A549 treated with Hydrocortisone at 1 μM for 4 hours (cell line): ENCODE measurements around the gene FKBP2. TPM values are rescaled to one million over a fixed set of nuclear protein-coding genes. Genes with fewer than 3 reads are reported as not detected.

ENCODE experiments used
- total RNA-seq: library from RNA; stranded (reverse); fragments of 200-300 nt; extraction: Qiagen RNA extraction; gene quantifications from 5 replicates; pipeline ENCODE4 v1.2.3, GENCODE V29; 2022

Gene FKBP2
- 119 to 148 TPM (median 123 TPM) in 5 replicates for total RNA-seq

DNA sequence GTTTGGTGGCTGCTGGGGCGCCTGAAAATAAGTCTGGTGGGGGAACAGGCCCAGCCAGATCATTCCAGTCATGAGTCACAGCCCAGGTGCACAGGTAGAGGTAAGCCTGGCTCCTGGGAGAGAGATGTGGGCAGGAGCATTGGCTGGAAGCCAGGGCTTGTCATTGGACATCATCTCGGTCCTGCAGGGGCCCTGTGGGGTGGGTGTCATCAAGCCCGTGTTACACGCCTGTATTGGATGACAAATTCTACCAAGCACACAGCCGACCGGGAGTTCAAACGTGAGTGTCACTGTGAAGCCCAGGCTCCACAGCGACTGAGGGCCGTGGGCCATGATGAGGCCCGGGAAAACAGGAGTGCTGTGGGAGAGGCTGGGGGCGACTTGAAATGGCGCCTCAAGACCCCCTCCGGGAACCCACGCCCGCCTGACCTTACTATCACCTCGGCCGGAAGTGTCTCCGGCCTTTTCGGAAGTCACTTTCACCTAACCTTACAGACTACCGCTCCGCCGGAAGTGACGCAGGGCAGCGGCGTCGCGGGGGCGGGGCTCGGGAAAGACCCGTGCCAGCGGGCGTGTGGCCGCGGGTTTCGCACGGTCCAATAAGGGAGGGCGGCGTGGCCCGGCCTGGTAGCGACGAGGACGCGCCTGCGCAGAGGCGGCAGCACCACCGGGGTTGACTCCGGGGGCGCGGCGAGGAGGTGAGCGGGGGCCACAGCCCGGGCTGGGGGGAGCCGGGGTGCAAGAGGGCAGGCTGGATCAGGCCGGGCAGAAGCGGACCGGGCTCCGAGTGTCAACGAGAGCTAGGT lies at the start of gene FKBP2:
FKBP2 (plus strand) TSS at position 661 of the 806 bp plus-strand sequence. CDS start 1,293 bp downstream, outside the sequence.

DNA sequence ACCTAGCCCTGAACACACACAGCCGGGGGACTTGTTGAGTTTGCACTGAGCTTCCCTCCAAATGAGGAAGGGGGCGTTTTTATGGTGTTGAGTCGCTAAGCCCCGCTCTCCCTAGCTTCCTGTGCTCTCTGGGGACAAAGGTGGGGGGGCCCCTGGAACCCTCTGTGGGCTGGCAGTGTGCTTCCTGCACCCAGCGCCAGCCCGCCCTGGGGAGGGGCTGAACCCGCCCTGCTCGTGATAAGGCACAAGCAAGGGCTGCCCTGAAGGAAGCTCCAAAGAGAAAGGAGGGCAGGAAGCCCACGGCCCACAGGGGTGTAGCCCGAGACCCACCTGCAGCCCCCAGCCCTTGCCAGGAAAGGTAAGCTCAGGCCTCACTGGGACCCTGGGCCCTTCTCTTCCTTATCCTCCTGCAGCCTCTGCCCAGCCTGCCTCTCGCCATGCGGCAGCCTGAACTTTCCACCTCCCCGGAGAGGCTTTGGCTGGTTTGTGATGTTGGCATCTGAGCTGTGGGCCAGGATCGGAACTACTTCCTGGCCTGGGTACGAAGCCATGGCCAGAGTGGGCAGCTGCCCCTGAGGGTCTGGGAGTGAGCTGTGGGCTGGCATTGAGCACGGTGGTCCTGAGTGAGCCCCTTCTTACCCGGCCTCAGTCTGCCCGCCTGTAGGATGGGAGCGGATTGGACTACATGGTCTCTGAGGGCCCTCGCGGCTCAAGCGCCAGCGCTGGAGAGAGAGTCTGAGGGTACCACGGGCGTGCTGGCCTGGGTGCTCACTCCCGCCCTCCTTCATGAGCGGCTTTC lies 34.2 kb upstream of the FKBP2 start, which contains the start of gene FERMT3:
FERMT3 (plus strand) TSS at position 265 of the 799 bp plus-strand sequence. CDS start 644 bp downstream, outside the sequence.

DNA sequence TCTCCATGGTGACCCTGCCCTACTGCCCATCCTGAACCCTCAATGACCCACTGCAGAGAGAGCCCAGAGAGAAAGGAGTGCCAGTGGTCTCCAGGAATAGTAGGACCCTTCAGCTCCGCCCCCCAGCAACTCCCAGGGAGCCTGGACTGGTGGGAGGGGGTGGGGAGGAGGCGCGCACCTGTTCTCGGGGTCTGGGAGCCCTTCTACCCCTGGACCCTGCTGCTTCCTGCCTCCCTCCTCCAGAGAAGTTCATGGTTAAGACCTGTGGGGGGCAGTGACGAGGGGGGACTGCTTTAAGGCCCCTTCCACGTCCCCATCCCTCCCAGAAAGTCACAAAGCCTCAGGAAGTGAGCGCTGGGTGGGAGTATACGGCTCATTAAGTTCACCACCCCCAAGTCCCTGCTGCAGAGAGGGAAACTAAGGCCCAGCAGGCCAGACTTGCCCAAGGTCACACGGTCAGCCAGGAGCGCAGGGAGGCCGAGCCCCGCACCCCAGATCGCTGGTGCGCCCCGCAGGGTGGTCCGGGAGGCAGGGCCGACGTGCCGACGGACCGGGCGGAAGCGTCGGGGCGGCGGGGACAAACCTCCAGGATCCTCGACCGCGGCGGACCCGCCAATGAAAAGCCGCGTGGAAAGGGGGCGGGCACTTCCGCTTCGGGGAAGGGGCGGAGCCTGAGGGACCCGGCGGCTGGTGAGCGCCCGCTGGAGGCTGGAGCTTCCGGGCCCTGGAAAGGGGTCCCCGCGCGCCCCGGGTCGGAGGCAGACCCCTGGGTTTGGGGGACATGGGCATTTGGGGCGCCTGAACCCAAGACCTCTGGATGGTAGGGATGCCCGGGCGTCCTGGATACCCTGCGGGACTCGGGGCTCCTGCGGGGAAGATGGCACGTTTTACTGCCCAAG lies 15.0 kb upstream of the FKBP2 start, which contains the start of the genes NUDT22 and TRPT1:
NUDT22 (plus strand) TSS at position 667 of the 899 bp plus-strand sequence. CDS start 379 bp downstream, outside the sequence.
TRPT1 (minus strand) TSS at position 579 of the 899 bp plus-strand sequence; CDS start at position 253, 326 bp downstream.

DNA sequence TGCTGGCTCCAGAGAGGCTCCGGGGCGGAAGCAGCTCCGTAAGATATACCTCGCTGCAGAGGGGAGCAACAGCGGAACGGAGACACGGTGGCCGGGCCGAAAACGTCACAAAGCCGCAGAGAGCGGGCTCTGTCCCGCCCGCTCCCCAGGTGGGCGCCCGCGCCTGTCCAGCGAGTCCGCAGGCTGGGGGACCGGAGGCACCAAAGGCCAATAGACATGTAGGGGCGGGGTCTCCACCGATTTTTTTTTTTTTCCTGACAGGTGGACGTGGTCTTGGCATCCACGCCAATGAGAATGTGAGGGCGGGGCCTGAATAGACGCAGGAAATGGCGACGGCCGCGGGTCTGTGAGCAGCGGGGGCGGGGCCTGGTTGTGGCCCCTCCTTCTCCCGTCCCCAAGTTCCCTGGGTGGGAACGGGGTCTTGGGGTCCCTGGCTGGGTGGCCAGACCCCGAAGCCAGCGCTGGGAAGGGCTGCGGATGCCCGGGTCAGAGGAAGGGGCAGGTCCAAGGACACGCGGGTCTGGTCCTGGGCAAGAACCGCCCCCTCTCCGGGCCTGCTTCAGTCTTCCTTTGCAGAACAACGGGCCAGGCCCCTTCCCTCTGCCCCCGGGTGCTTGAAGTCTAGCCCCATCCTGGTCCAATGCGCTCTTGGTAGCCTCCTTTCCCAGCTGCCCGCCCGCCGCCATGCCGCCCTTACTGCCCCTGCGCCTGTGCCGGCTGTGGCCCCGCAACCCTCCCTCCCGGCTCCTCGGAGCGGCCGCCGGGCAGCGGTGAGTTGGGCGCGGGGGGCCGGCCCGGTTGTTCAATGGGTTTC lies 10.5 kb upstream of the FKBP2 start, which contains the start of gene DNAJC4:
DNAJC4 (plus strand) TSS at position 378 of the 814 bp plus-strand sequence; CDS start at position 685, 307 bp downstream.

DNA sequence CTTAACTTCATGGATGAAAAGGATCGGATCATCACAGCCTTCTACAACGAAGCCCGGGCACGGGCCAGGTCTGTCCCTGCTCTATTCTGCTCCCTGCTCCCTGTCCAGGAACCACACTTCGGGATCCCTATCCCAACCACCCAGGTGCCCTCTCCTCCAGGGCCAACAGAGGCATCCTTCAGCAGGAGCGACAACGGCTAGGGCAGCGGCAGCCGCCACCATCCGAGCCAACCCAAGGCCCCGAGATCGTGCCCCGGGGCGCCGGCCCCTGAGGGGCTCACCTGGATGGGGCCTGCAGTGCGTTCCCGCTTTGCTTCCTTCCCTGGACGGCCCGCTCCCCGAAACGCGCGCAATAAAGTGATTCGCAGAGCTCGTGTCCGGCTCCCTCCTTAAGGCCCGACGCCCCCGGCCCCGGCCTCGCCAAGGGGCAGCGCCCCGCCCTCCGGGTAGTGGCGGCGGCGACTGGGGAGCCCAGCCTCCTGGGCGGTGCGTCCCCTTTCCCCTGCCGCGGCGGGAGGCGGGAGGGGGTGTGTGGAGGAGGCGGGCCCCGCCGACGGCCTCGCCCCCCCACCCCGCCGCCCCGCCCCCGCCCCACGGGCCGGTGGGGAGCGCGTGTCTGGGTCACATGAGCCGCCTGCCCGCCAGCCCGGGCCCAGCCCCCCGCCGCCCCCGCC lies 6.8 kb upstream of the FKBP2 start, which contains the start of gene VEGFB:
VEGFB (plus strand) TSS at position 672 of the 674 bp plus-strand sequence. CDS start 250 bp downstream, outside the sequence.

DNA sequence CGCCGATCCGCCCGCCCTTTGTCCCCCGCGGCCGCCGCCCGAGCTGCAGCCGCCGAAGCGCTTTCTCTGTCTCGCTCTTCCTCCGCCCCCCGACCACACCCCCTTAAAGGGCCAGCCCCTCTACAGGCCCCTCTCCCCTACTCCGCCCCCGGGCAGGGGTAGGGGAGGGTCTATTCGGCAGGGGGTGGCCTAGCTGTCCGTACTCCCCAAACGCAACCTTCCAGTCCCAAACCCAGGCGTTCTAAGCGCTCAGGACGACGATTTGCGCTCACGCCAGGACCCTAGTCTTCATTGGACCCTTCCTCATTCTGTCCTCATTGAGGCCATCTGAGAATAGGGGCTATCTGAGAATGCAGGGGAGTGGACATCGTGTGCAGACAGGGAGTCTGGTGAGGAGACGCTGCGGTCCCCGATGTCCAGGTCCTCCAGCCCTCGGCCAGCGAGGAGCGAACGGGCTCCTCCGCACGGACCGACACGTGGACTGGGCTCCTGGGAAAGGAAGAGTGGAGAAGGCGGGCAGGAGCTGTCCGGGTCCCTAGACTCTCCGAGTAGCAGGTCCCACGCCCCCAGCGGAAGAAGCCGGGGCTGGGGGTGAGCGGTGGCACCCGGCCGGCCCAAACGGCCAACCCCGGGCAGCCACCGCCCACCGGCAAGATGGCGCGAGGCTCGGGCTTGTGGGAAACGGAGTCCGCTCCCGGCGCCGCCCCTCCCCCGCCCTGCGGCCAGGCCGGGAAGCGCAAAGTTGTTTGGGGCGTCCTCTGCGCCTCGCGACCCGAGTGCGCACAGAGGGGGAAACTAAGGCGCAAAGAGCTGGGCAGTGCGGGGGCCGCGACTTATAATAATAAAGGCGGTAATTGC lies 6.2 kb downstream of the FKBP2 start, which contains the start of gene PPP1R14B:
PPP1R14B (minus strand) TSS at position 73 of the 858 bp plus-strand sequence. CDS start 270 bp downstream, outside the sequence.

DNA sequence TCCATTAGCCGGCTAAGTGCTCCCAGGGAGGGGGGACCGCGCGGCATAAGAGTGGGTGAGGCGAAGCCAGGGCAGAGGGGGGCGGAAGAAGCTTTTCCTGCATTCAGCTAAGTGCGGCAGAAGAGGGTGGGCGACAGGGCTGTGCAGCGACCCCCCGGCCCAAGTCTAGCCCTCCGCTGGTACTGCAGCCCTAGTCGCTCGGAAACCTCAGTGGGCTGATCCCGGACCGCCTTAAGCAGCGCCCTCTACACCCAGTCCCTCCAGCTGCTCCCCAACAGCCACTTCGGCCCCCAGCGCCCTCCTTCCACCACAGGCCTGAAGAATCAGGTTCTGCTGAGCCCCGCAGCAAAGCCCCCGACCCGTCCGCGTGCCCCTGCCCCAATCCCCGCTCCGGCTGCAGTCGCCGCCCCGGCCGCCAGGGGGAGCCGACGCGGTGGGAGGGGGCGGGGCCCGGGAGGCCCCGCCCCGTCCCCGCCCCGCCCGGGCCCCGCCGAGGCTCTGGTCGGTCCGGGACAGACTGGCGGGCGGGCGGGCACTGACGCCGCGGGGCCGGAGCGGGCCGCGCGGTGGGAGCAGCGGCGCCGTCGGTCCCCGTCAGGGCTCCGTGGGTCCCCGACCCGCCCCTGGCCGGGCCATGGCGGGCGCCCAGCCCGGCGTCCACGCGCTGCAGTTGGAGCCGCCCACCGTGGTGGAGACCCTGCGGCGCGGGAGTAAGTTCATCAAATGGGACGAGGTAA lies 10.3 kb downstream of the FKBP2 start, which contains the start of gene PLCB3:
PLCB3 (plus strand) TSS at position 515 of the 737 bp plus-strand sequence; CDS start at position 635, 120 bp downstream.

DNA sequence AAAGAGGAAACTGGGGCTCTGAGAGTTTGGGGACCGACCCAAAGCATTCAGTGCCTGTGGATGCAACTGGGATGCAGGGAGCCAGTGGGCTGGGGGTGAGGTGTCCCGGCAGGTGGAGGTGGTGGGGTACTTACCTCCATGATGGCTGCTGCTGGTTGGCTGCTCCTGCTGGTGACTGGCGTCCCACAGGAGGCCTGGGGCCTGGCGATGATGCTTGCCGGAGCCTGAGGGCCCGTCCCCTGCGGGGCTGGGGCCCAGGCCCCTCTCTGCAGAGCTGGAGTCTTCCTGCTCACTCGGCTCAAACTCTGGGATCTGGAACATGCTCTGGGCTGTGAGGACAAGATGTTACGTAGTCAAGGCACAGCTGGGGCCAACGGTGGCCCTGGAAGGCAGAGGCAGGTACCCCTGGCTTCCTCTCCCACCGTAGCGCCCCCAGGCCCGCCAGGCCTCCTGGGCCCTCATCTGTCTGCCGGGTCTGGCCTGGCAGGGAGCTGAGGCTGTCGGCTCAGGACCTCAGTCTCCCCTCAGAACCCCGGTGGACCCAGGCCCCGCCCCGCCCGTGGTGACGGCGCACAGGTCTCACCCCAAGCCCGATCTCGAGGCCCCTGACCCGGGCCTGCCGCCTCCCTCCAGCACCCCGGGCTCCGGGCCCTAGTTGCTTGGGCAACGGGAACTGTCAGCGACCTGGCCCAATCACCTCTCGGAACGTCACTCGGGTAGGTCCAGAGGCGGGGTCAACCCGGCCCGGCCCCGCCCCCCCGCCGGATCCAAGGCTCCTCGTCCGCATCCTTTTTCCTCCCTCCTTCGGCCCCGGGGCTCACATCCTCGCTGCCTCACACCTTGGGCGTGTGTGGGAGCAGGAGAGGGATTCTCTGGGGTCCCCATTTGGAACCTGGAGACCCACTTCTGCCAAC lies 43.4 kb downstream of the FKBP2 start, which contains the start of gene BAD:
BAD (minus strand) TSS at position 618 of the 914 bp plus-strand sequence; CDS start at position 321, 297 bp downstream.

DNA sequence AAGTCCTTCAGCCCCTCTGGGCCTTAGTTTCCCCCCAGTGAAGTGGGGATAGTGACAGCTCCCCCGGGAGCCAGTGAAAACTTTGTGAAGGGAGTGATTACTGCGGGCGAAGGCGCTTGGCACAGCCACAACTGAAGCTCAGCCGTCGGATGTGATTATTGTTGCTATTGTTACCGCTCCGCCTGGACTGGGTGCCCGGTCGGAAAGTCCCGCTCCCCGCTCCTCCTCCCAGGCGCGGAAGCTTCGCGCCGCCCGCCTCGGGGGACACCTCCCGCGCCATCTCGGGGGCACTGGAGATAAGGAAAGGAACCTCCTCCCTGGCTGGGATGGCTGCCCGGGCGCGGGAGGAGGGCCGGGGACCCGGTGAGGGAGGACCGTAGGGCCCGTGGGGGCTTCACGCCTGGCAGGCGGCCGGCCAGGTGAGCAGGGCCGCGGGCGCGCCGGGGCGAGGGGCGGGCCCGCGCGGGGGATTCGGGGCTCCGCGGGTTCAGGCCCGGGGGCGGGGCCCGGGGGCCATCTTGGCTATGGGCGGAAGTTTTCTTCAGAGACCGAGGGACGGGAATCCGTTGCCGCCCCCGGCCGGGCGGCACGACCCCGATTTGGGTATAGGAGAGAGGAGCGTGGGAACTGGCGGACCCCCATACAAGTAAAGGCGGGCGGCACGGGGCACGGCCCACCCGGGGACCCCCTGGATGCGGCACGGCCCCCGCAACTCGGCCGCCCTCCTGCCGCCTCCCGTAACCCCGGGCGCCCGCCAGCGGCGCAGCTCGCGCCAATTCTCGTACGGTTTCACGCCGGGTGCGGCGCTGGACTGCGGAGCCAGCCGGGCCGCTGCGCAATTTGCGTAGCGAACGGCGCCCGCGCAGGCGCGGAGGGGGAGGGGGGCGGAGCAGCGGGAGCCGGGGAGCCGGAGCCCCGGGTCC lies 44.3 kb downstream of the FKBP2 start, which contains the start of gene GPR137:
GPR137 (plus strand) TSS at position 887 of the 923 bp plus-strand sequence. CDS start 677 bp downstream, outside the sequence.

DNA sequence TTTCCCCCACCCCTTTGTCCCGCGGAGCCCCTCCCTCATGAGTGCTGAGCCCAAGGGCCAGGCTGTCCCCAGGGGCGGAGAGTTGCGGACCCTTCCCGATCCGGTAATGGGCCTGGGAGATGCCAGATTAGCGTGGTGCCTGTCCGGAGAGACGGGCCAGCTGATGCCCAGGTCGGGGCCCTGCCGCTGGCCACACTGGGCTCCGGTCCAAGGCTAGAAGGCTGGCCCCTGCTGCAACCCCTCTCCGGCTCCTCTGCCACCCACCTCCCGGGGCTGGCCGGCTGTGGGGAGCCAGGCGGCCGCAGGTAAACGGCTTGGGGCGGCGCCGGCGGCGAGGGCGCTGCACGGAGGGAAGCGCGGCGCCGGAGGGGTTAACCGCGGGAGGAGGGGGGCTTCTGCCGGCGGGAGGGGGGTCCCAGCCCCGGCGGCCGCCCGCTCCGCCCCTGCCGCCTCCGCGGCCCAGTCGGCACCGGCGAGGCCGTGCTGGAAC lies 50.4 kb downstream of the FKBP2 start, which contains the start of gene KCNK4:
KCNK4 (plus strand) TSS at position 41 of the 490 bp plus-strand sequence. CDS start 1,717 bp downstream, outside the sequence.

Other genes starting within 250 kb of the FKBP2 start
- 0.03 to 0.09 TPM (median 0.06 TPM) in 5 replicates for gene FLRT1, start 205.2 kb upstream of the FKBP2 start, total RNA-seq
- 9.0 to 15.8 TPM (median 13.5 TPM) in 5 replicates for gene MACROD1, start 75.0 kb upstream of the FKBP2 start, total RNA-seq
- gene STIP1, start 54.9 kb upstream of the FKBP2 start, total RNA-seq = 226 to 294 TPM (median 239 TPM) in 5 replicates
- gene FERMT3, start 34.4 kb upstream of the FKBP2 start, total RNA-seq = 0.90 to 3.5 TPM (median 1.1 TPM) in 5 replicates
- 15.9 to 26.7 TPM (median 25.0 TPM) in 5 replicates for gene TRPT1, start 14.9 kb upstream of the FKBP2 start, total RNA-seq
- gene NUDT22, start 14.8 kb upstream of the FKBP2 start, total RNA-seq = 30.0 to 39.3 TPM (median 36.0 TPM) in 5 replicates
- 17.1 to 22.6 TPM (median 21.1 TPM) in 5 replicates for gene DNAJC4, start 10.5 kb upstream of the FKBP2 start, total RNA-seq
- 32.7 to 53.8 TPM (median 47.9 TPM) in 5 replicates for gene VEGFB, start 6.5 kb upstream of the FKBP2 start, total RNA-seq
- gene PPP1R14B, start 5.8 kb downstream of the FKBP2 start, total RNA-seq = 195 to 381 TPM (median 360 TPM) in 5 replicates
- 16.8 to 23.4 TPM (median 20.3 TPM) in 5 replicates for gene PLCB3, start 10.4 kb downstream of the FKBP2 start, total RNA-seq
- gene BAD, start 43.6 kb downstream of the FKBP2 start, total RNA-seq = 65.9 to 95.2 TPM (median 90.0 TPM) in 5 replicates
- gene GPR137, start 44.8 kb downstream of the FKBP2 start, total RNA-seq = 35.7 to 48.9 TPM (median 42.5 TPM) in 5 replicates
- 0.07 to 0.10 TPM in 2 of 5 replicates, not detected in the others for gene KCNK4, start 50.2 kb downstream of the FKBP2 start, total RNA-seq
- gene CATSPERZ, start 59.3 kb downstream of the FKBP2 start, total RNA-seq = 2.1 to 2.6 TPM (median 2.4 TPM) in 5 replicates
- 44.7 to 58.6 TPM (median 55.8 TPM) in 5 replicates for gene ESRRA, start 64.4 kb downstream of the FKBP2 start, total RNA-seq
- 340 to 460 TPM (median 407 TPM) in 5 replicates for gene TRMT112, start 76.5 kb downstream of the FKBP2 start, total RNA-seq
- gene PRDX5, start 77.0 kb downstream of the FKBP2 start, total RNA-seq = 384 to 494 TPM (median 449 TPM) in 5 replicates
- gene CCDC88B, start 99.1 kb downstream of the FKBP2 start, total RNA-seq = 7.6 to 10.2 TPM (median 9.8 TPM) in 5 replicates
- 56.9 to 64.6 TPM (median 62.6 TPM) in 5 replicates for gene RPS6KA4, start 118.1 kb downstream of the FKBP2 start, total RNA-seq